GM23338 (cell line): Measurements from ENCODE around the gene CDH20. TPM values are rescaled to one million over a fixed set of nuclear protein-coding genes. Genes with fewer than 3 reads are reported as not detected.

Experiments used
- ATAC-seq: fragments of 200-7000 bp; cut with Tn5 transposase; 3 replicates; pipeline ENCODE4 v1.9.1; 2020
- DNase-seq: peaks from one replicate; pipeline ENCODE4 v3.0.0-alpha.2; 2015; ENCODE audit warnings: low spot score
- H2AFZ ChIP-seq: fragments of 200-600 bp; sonication (generic); 2 replicates; pipeline ENCODE4 v1.8.0; 2016; ENCODE audit warnings: antibody characterized with exemption, mild to moderate bottlenecking, moderate library complexity
- H3F3A ChIP-seq: fragments of 200-600 bp; sonication (generic); replicated peaks from 2 replicates; pipeline ENCODE4 v1.8.0; 2017; ENCODE audit warnings: antibody characterized with exemption, mixed run types, low read depth
- H3K27ac ChIP-seq: fragments of 200-600 bp; sonication (generic); 2 replicates; pipeline ENCODE4 v1.6.1; 2016; ENCODE audit warnings: low read depth
- H3K27me3 ChIP-seq: fragments of 200-600 bp; sonication (generic); 2 replicates; pipeline ENCODE4 v1.8.0; 2016; ENCODE audit warnings: mild to moderate bottlenecking, mixed run types, moderate library complexity; ENCODE audit not compliant: insufficient read depth
- H3K36me3 ChIP-seq: fragments of 200-600 bp; sonication (generic); 2 replicates; pipeline ENCODE4 v1.8.0; 2016; ENCODE audit warnings: mild to moderate bottlenecking; ENCODE audit not compliant: insufficient read depth
- H3K4me1 ChIP-seq: fragments of 200-600 bp; sonication (generic); 2 replicates; pipeline ENCODE4 v1.8.0; 2016; ENCODE audit warnings: mild to moderate bottlenecking, moderate library complexity; ENCODE audit not compliant: insufficient read depth
- H3K4me2 ChIP-seq: fragments of 200-600 bp; sonication (generic); 2 replicates; pipeline ENCODE4 v1.7.1; 2017; ENCODE audit warnings: mixed run types
- H3K4me3 ChIP-seq: fragments of 200-600 bp; sonication (generic); 2 replicates; pipeline ENCODE4 v1.6.1; 2016; ENCODE audit warnings: mixed run types
- H3K79me2 ChIP-seq: fragments of 200-600 bp; sonication (generic); replicated peaks from 2 replicates; pipeline ENCODE4 v1.8.0; 2017; ENCODE audit warnings: mild to moderate bottlenecking; ENCODE audit not compliant: insufficient read depth
- H3K9me2 ChIP-seq: fragments of 200-600 bp; sonication (generic); 2 replicates; pipeline ENCODE4 v1.8.0; 2017; ENCODE audit not compliant: insufficient read depth
- H4K20me1 ChIP-seq: fragments of 200-600 bp; sonication (generic); replicated peaks from 2 replicates; pipeline ENCODE4 v1.8.0; 2017; ENCODE audit warnings: mild to moderate bottlenecking; ENCODE audit not compliant: insufficient read depth
- H3K27ac Mint-ChIP-seq: 2 replicates; pipeline ENCODE4 v1.8.0; 2020; ENCODE audit warnings: inconsistent platforms, mild to moderate bottlenecking, moderate library complexity, mixed read lengths
- H3K27me3 Mint-ChIP-seq: 3 replicates; pipeline ENCODE4 v1.8.0; 2022; ENCODE audit warnings: low read depth, mild to moderate bottlenecking, moderate library complexity, mixed read lengths, inconsistent platforms; ENCODE audit not compliant: insufficient read depth, poor library complexity
- H3K36me3 Mint-ChIP-seq: 3 replicates; pipeline ENCODE4 v1.8.0; 2021; ENCODE audit warnings: low read depth, mild to moderate bottlenecking, inconsistent platforms, moderate library complexity, mixed read lengths
- H3K4me1 Mint-ChIP-seq: 3 replicates; pipeline ENCODE4 v1.8.0; 2020; ENCODE audit warnings: mild to moderate bottlenecking, inconsistent platforms, mixed read lengths
- H3K4me3 Mint-ChIP-seq: 3 replicates; pipeline ENCODE4 v1.8.0; 2021; ENCODE audit warnings: moderate library complexity, mild to moderate bottlenecking, inconsistent platforms, mixed read lengths
- H3K9me3 Mint-ChIP-seq: 3 replicates; pipeline ENCODE4 v1.8.0; 2020; ENCODE audit warnings: moderate library complexity, mild to moderate bottlenecking, inconsistent platforms, mixed read lengths
- CREB1 ChIP-seq: fragments of 250-450 bp; sonication (Bioruptor Pico); IDR thresholded peaks from 2 replicates; pipeline ENCODE4 v1.5.0; 2020; ENCODE audit warnings: low read depth, mild to moderate bottlenecking, moderate library complexity
- CTCF ChIP-seq, 2 experiments: fragments of 200-600 bp in 1 of 2; sonication (generic) in 1 of 2; conservative IDR thresholded peaks; 2 replicates each; pipeline versions ENCODE4 v1.5.1 to v1.6.1; 2016 to 2017; ENCODE audit warnings: antibody characterized with exemption in 2 of 2, low read depth in 2 of 2, mild to moderate bottlenecking in 2 of 2, moderate library complexity in 1 of 2
- ETS1 ChIP-seq: IDR thresholded peaks from 2 replicates; pipeline ENCODE4 v1.6.1; 2016; ENCODE audit warnings: antibody characterized with exemption
- EZH2 ChIP-seq: fragments of 200-600 bp; sonication (generic); IDR thresholded peaks from one replicate; pipeline ENCODE4 v1.8.0; 2017; ENCODE audit warnings: antibody characterized with exemption, mild to moderate bottlenecking, low read depth; ENCODE audit not compliant: unreplicated experiment
- EZH2phosphoT487 ChIP-seq: fragments of 200-600 bp; sonication (generic); IDR thresholded peaks from one replicate; pipeline ENCODE4 v1.8.1; 2018; ENCODE audit warnings: antibody characterized with exemption; ENCODE audit not compliant: unreplicated experiment
- JUNB ChIP-seq: IDR thresholded peaks from one replicate; pipeline ENCODE4 v1.6.1; 2016; ENCODE audit warnings: antibody characterized with exemption; ENCODE audit not compliant: unreplicated experiment
- ZNF114 ChIP-seq: fragments of 250-450 bp; sonication (Bioruptor Pico); IDR thresholded peaks from 2 replicates; pipeline ENCODE4 v1.5.0; 2020; ENCODE audit warnings: mild to moderate bottlenecking, moderate library complexity
- ZNF331 ChIP-seq: fragments of 250-450 bp; sonication (Bioruptor Pico); IDR thresholded peaks from 2 replicates; pipeline ENCODE4 v1.5.0; 2020; ENCODE audit warnings: low read depth, mild to moderate bottlenecking, moderate library complexity
- ZNF462 ChIP-seq: fragments of 250-450 bp; sonication (Bioruptor Pico); IDR thresholded peaks from 2 replicates; pipeline ENCODE4 v1.5.0; 2020; ENCODE audit warnings: mild to moderate bottlenecking, moderate library complexity
- polyA plus RNA-seq: library from polyadenylated mRNA; unstranded; fragments of >200 nt; fragmentation: Nextera tagmentation; extraction: Ambion mirVana; gene quantifications from 2 replicates; pipeline ENCODE4 v1.2.1, GENCODE V29; 2016
- total RNA-seq: library from RNA; depleted of rRNA; stranded (reverse); fragments of >200 nt; shearing (Covaris generic); gene quantifications from 2 replicates; pipeline ENCODE4 v1.2.3, GENCODE V29; 2014

CDH20 gene
- total and polyA plus RNA-seq, 2 experiments from 2014 or later, result 1.0 TPM; not detected in 1

GRCh38 chr18:61589724-61590065, 256.5 kb downstream of the CDH20 start (continued):
- TF ChIP-seq ETS1 (no peak), CREB1 (CRISPR knock-in tag) (no peak), JUNB (no peak), ZNF114 (no peak), ZNF331 (CRISPR knock-in tag) (no peak)

- H3K27ac Mint-ChIP-seq, result no peak overlapping the region
- Histone ChIP-seq H3K4me2 (no peak overlapping the region), H3K4me1 (no peaks in the 10 kb centered on the region), H3K27ac (no peak overlapping the region), H2AFZ (no peak overlapping the region), H3K27me3 (no peaks in the 10 kb centered on the region), H3F3A (no peaks in the 10 kb centered on the region), H3K36me3 (no peaks in the 10 kb centered on the region), H3K4me3 (no peak overlapping the region), H3K9me2 (peaks cover 17% of the 10 kb centered on the region; the same call in 1 of the 2 replicates), H4K20me1 (no peaks in the 10 kb centered on the region), H3K79me2 (no peaks in the 10 kb centered on the region)
- ATAC-seq (no peak), DNase-seq (no peak)
- TF ChIP-seq EZH2phosphoT487 (no peak), EZH2 (no peak), CREB1 (CRISPR knock-in tag) (no peak), ZNF114 (no peak), ETS1 (no peak), CTCF (conservative IDR thresholded peaks at IDR 0.05; ENCODE audit: low read depth in 2 of 2) (no peak), ZNF331 (CRISPR knock-in tag) (no peak), JUNB (no peak), ZNF462 (CRISPR knock-in tag) (no peak)
- no peaks in the 10 kb centered on the region for H3K36me3 Mint-ChIP-seq
- no peaks in the 10 kb centered on the region for H3K27me3 Mint-ChIP-seq
- 0 out of 3 replicates have a peak, but pooled peaks cover 6% of the 10 kb centered on the region for H3K4me1 Mint-ChIP-seq
- no peak overlapping the region for H3K4me3 Mint-ChIP-seq
- H3K9me3 Mint-ChIP-seq, result no peaks in the 10 kb centered on the region; the same call in 2 of the 3 replicates
Observed at GRCh38 chr18:61591253-61591652, 258.0 kb downstream of the CDH20 start.
